ENCODE results near the gene FSHR. TPM values are rescaled to one million over a fixed set of nuclear protein-coding genes. Genes with fewer than 3 reads are reported as not detected.

The FSHR gene
- polyA plus RNA-seq, 1 donor (not counting 4 experiments of a cell fraction or from before 2014, with no cell fraction given) = not detected

GRCh38 chr2:49108851-49109250 is 45.5 kb downstream of the FSHR start:
- FAIRE-seq = no peak

DNA sequence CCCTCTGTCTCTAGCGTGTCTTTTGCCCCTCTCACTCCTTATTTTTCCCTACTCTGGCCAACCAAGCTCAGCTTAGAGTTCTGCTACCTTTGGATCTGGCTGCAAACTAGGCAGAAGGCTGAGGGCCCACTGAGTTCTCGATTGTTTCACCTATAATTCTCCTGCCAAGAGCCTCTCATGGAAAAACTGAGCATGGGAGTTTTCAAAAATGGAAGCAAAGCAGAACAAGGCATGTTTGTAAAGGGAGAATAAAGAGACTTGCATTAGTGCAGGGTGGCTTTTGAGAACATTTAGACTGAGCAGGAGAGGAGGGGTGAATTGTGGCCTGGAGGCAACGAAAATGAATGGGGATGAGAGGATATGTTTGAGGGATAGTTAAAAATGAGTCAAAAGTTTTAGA is 45.9 kb downstream of the FSHR start:
- Histone ChIP-seq H3K9me3 (ENCODE audit: control insufficient read depth, low read depth, low read length) (no peaks in the 10 kb centered on the region), H3K9me1 (ENCODE audit: control insufficient read depth, extremely low read depth, insufficient read depth, low read length) (no peaks in the 10 kb centered on the region), H3K4me2 (ENCODE audit: control insufficient read depth, extremely low read depth, insufficient read depth, low read depth, low read length) (no peak overlapping the region), H3K79me2 (ENCODE audit: control insufficient read depth, insufficient read depth, low read length) (no peaks in the 10 kb centered on the region), H3K9ac (ENCODE audit: control insufficient read depth, extremely low read depth, insufficient read depth, low read length) (no peak overlapping the region), H3K27ac (ENCODE audit: control insufficient read depth, insufficient read depth, low read length) (no peak overlapping the region), H3K27me3 (ENCODE audit: control insufficient read depth, extremely low read depth, insufficient read depth, low read length) (no peaks in the 10 kb centered on the region), H2AFZ (ENCODE audit: control insufficient read depth, low read length) (no peak overlapping the region), H3K4me3 (ENCODE audit: control insufficient read depth in 2 of 3, extremely low read depth in 1 of 3, insufficient read depth in 2 of 3, low read depth in 1 of 3, low read length in 3 of 3) (no peak overlapping the region), H3K4me1 (ENCODE audit: control insufficient read depth, extremely low read depth, insufficient read depth, low read length) (no peaks in the 10 kb centered on the region), H3K36me3 (ENCODE audit: control insufficient read depth in 2 of 2, extremely low read depth in 1 of 2, insufficient read depth in 2 of 2, low read length in 2 of 2) (no peaks in the 10 kb centered on the region), H4K20me1 (ENCODE audit: control insufficient read depth, extremely low read depth, insufficient read depth, low read length) (no peaks in the 10 kb centered on the region)
- dilution Hi-C loops (cut with MboI; ENCODE audit: extremely low pct_ligation_motif_present, low sequenced_read_pairs) = no loop called here
- FAIRE-seq (no peak), DNase-seq (ENCODE audit: low read depth, low spot score) (no peak)
- TF ChIP-seq CTCF (optimal IDR thresholded peaks at IDR 0.05 in 1 of 3, IDR thresholded peaks at IDR 0.05 in 1 of 3, conservative IDR thresholded peaks at IDR 0.05 in 1 of 3; ENCODE audit: extremely low read depth in 1 of 3, insufficient read depth in 2 of 3, low read length in 3 of 3) = no peak
- TF ChIP-seq EZH2 (IDR thresholded peaks at IDR 0.05; ENCODE audit: low read length) = no peak

More at GRCh38 chr2:49108851-49109250, 45.5 kb downstream of the FSHR start:
- dilution Hi-C loops (cut with MboI; ENCODE audit: extremely low pct_ligation_motif_present, low sequenced_read_pairs) = no loop called here
- no peak for DNase-seq (ENCODE audit: low read depth, low spot score)
- Histone ChIP-seq H4K20me1 (ENCODE audit: control insufficient read depth, extremely low read depth, insufficient read depth, low read length) (no peaks in the 10 kb centered on the region), H3K9me3 (ENCODE audit: control insufficient read depth, low read depth, low read length) (no peaks in the 10 kb centered on the region), H2AFZ (ENCODE audit: control insufficient read depth, low read length) (no peak overlapping the region), H3K79me2 (ENCODE audit: control insufficient read depth, insufficient read depth, low read length) (no peaks in the 10 kb centered on the region), H3K27me3 (ENCODE audit: control insufficient read depth, extremely low read depth, insufficient read depth, low read length) (no peaks in the 10 kb centered on the region), H3K27ac (ENCODE audit: control insufficient read depth, insufficient read depth, low read length) (no peak overlapping the region), H3K9ac (ENCODE audit: control insufficient read depth, extremely low read depth, insufficient read depth, low read length) (no peak overlapping the region), H3K9me1 (ENCODE audit: control insufficient read depth, extremely low read depth, insufficient read depth, low read length) (no peaks in the 10 kb centered on the region), H3K4me2 (ENCODE audit: control insufficient read depth, extremely low read depth, insufficient read depth, low read depth, low read length) (no peak overlapping the region), H3K4me1 (ENCODE audit: control insufficient read depth, extremely low read depth, insufficient read depth, low read length) (no peaks in the 10 kb centered on the region), H3K36me3 (ENCODE audit: control insufficient read depth in 2 of 2, extremely low read depth in 1 of 2, insufficient read depth in 2 of 2, low read length in 2 of 2) (no peaks in the 10 kb centered on the region), H3K4me3 (ENCODE audit: control insufficient read depth in 2 of 3, extremely low read depth in 1 of 3, insufficient read depth in 2 of 3, low read depth in 1 of 3, low read length in 3 of 3) (no peak overlapping the region)
- TF ChIP-seq CTCF (optimal IDR thresholded peaks at IDR 0.05 in 1 of 3, IDR thresholded peaks at IDR 0.05 in 1 of 3, conservative IDR thresholded peaks at IDR 0.05 in 1 of 3; ENCODE audit: extremely low read depth in 1 of 3, insufficient read depth in 2 of 3, low read length in 3 of 3) (no peak), EZH2 (IDR thresholded peaks at IDR 0.05; ENCODE audit: low read length) (no peak)
